GM18498 (cell line): ENCODE data around the gene COP1.

ENCODE experiments used
- ATAC-seq: cut with Tn5 transposase; IDR thresholded peaks from one replicate; pipeline ENCODE4 v1.9.1; 2021; ENCODE audit warnings: mild to moderate bottlenecking, moderate library complexity; ENCODE audit not compliant: unreplicated experiment

Gene COP1

GRCh38 chr1:175978476-175978875 is 228.6 kb downstream of the COP1 start:
- ATAC-seq: no peak

DNA sequence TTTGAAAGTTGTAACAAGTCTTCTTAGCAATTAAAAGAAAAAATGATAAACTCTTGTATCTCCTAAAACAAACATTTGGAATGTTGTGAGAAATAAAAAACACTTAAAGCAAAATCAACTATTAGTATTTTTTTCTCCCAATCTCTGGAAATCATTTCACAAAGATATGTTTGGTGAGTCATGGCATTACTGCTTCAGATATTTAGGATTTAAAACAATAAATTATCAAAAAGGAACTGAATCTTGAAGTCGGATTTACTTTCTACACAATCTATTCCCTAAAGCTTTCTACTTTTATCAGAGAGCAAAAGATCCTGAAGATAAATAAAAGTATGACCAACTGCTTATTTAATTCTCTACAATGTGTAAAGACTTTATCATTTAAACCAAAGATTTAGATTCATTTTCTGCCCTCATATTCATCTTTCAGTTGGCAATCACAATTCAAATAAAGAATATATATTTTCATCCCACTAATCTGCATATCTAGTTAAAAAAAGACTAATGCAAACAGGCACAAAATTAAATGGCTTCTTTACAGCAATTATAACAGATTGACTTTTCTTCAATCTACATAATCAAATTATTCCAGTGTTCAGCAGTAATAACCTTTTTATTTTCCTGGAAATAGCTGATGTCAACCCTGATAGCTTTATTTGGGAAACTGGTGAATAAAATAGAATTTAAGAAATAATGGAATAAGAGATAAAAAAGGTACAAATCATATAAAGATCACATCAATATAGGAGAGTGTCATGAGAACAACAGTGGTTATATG is 230.0 kb downstream of the COP1 start:
- ATAC-seq: no peak

DNA sequence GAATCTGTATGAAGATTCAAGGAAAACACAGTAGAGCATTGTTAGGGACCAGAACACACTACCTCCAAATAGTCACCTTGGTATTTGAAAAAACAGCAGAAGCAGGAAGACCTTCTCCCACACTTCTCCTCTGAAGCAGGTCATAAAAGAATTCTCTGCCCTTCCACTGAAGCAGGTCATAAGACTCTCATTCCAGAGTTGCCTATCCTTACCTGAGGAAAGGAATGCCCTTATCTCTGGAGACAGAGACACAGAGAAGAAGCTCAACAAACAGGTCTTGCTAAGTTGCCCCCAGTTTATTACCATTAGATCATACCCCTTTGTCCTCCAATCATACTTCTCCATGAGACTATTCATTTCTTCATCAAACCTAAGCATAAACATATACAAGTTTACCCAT is 237.9 kb downstream of the COP1 start:
- no peak for ATAC-seq

- ATAC-seq: no peak
Measured at GRCh38 chr1:175968486-175969172, 238.5 kb downstream of the COP1 start.

DNA sequence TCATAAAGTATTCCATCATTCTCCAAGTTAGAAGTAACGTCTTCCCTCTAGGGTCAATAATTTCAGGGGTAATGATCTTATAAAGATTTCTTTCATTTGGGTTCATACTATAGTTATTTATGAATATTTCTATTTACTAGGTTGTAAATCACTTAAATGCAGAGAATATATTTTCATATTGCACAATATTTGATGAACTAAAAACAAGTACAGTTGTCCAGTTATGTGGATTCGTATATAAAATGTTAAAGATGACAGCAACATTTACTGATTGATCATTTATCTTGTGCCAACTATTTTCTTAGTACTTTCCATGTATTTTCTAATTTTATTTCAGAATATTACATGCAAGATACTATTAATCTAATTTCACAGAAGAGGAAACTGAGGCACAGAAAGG is 243.3 kb downstream of the COP1 start:
- ATAC-seq: no peak

DNA sequence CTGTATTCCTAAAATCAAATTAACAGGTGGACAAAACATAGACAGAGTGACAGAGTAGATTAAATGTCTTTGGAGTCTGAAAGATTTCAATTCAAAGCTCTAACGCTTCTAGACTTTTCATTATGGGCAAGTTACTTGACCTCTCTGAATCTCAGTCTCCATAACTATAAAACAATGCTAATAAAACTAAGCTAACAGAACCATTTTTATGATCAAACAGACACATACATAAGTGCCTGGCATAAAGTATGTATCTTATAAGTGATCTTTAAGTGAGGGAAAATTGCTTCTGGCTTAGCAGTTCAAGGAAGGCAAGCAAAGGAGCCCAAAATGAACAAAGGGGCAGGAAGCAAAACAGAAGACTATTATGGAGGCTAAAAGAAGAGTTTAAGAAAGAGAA is 246.9 kb downstream of the COP1 start:
- ATAC-seq: no peak

DNA sequence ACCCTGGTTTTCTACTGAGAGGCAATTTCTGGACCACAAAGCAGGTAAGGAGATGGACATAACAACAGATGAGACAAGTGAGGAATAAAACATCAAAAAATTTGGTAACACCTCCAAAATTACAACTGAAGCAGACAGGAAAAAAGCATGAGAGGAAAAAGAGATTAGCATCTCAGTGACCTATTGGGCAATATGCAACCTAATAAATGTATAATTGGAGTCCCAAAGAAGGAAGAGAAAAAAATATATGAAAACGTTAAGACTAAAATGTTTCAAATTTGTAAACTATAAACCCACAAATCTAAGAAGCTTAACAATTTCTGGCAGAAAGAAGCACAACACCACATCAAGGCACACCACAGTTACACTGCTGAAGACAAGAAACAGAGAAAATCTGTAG is 255.5 kb downstream of the COP1 start:
- ATAC-seq: no peak

- no peak for ATAC-seq
Measured at GRCh38 chr1:175947771-175948170, 259.3 kb downstream of the COP1 start.

DNA sequence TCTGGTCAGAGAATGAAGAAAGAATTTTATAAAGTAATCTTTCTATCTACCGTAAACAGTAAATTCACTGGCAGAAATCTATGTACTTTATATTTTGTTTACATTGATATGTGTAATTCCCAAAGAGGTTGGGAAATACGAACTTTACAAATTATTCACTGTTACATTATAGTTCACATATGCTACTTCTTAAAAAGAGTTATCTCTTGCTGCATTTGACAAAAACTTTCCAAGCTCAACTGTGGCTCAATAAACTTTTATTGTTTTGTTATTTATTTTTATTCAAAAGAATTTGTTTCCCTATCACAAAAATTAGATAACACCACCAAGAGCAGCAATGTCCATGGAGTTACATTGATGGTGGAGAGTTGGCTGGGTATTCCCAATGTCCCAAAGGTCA is 262.5 kb downstream of the COP1 start:
- no peak for ATAC-seq

DNA sequence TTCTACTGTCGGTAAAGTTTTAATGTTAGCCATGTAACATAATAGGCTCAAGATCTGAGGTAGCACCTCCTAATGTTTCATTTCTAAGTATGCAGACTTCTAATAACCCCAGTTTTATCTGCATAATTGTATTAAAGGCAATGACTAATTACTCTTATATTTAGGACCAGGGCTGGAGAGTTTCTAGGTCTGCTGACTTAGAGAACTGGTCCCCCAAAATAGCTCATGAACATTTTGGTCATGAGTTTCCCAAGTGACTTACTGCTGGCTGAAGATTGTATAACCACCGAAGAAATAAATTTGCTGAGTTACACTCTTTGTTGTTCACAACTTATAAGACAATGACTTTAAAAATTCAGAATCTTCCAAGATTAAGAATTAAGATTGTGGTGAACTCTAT is 265.9 kb downstream of the COP1 start:
- no peak for ATAC-seq

GRCh38 chr1:175936736-175937135 is 270.4 kb downstream of the COP1 start:
- ATAC-seq: no peak

DNA sequence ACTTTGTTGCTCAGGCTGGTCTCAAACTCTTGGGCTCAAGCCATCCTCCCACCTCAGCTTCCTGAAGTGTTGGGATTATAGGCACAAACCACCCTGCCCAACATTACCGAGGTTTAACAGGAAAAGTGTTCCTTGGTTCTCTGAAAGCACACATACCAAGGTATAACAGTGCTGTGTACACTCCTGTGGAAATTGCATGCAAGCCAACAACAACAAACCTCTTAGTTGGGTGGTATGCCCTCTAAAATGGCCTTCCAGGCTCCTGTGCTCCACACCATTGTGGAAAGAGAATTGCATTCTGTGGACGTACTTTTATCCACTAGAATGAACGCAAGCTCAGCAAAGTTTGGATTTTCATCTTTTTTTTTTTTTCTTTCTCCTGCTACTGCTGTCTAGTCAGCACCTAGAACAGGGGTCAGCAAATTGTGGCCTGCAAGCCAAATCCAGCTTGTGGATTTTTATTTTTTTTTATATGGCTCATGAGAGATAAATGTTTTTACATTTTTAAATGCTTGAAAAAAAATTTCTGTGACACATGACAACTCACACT is 271.4 kb downstream of the COP1 start:
- ATAC-seq: no peak

DNA sequence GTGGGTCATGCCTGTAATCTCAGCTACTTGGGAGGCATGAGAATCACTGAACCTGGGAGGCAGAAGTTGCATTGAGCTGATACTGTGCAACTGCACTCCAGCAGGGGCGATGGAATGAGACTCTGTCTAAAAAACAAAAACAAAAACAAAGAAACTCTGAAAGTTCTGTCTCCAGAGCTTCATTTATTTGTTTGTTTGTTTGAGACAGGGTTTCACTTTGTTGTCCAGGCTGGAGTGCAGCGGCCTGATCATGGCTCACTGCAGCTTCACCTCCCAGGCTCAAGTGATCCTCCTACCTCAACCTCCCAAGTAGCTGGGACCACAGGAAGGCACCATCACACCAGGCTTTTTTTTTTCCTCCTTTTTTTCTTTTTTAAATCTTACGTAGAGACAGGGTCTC is 271.9 kb downstream of the COP1 start:
- ATAC-seq: no peak

GRCh38 chr1:175933801-175934200 is 273.3 kb downstream of the COP1 start:
- no peak for ATAC-seq

DNA sequence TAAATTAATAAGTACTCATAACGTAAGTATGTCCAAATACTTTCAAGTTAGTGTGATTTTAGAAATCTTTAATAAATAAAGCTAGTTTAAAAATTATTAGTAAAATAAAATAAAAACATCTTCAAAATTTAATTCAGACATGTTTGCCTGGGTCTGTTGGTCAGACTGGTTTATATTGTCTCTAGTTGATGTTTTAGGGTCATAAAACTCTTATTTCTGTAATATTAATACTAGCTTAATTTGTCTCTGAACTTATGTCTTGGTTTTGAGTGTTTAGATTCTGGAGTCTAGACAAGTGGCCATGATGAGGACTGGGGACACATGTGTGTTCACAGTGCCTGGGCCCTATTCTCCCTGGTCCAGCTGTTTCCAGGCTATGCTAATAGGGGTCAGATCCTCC is 279.1 kb downstream of the COP1 start:
- no peak for ATAC-seq

GRCh38 chr1:175922254-175922881 is 284.7 kb downstream of the COP1 start:
- ATAC-seq: no peak

DNA sequence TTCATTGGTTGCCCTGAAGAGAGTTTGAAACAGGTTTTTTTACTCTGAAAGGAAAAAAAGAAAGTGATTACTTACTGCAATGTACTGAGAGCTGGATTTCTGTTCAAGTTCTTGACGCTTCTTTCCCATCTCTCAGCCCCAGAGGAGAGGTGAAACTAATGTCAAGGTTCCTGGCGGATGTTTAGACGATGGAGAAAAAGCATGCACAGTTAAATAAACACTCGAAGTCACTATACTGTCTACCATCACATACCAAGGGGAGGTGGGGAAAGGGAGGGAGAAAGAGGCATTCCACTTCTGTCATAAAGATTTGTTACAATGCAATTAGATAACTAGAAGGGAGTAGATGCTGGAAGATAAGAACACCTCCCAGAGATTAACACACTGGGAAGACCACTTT is 286.7 kb downstream of the COP1 start:
- ATAC-seq: no peak

- ATAC-seq: no peak
Measured at GRCh38 chr1:175919001-175919400, 288.1 kb downstream of the COP1 start.

DNA sequence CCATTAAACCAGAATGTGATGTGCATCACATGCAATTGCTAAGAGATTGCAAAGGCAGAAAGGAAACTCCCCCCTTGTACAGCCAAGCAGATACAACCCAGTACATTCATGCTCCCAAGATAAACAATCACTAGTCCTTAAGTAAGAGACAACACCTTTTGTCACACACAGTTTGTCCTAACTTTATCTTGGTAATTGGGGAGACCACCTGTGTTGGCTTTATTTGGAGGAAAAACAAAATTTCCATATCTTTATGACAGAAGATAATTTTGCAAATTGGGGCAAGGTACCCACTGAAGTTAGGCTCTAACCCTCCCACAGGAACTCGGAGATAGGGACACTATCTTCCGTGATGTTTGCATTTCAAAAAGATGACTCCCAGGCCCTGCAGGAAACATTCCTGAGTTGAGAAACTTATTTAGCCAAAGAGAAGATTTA is 288.7 kb downstream of the COP1 start:
- no peak for ATAC-seq

GRCh38 chr1:175914115-175914514 is 293.0 kb downstream of the COP1 start:
- no peak for ATAC-seq

GRCh38 chr1:175911138-175911537 is 295.9 kb downstream of the COP1 start:
- ATAC-seq: no peak

DNA sequence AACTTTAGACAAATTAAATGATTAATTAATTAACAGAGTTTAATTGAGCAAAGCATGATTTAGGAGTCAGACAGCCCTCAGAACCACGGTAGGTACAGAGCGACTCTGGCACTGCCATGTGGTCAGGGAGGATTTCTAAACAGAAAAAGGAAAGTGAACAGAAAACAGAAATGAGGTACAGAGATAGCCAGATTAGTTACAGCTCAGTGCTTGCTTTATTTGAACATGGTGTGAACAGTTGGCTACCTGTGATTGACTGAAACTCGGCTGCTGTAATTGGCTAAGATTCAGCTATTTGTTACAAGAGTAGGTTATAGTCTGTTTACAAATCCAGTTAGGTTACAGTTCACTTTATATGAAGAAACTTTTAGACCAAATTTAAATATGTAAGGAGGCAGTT is 300.7 kb downstream of the COP1 start:
- ATAC-seq: no peak
